ENCODE results near the gene TRNT1. TPM values are rescaled to one million over a fixed set of nuclear protein-coding genes. Genes with fewer than 3 reads are reported as not detected.

Gene TRNT1
- total and polyA plus RNA-seq, 4 donors = 27.0 to 45.2 (median 30.5) TPM

- Histone ChIP-seq H3K4me3 (ENCODE audit: low read depth, low read length) (no peak overlapping the region), H3K27ac (ENCODE audit: low read depth, low read length) (no peak overlapping the region), H3K27me3 (ENCODE audit: control insufficient read depth, insufficient read depth, low read length) (no peaks in the 10 kb centered on the region), H3K9me3 (ENCODE audit: control insufficient read depth, insufficient read depth, low read length) (no peaks in the 10 kb centered on the region), H3K36me3 (ENCODE audit: control insufficient read depth, insufficient read depth, low read length) (peaks cover 10% of the 10 kb centered on the region), H3K4me1 (ENCODE audit: control insufficient read depth, insufficient read depth, low read length) (no peaks in the 10 kb centered on the region)
- 74% methylated on average over 4 of the region's 6 CpGs for WGBS (ENCODE audit: insufficient coverage)
- peak in 1 of 6 donors; percentile 63 for DNase-seq (ENCODE audit: low read depth in 4 of 6, low spot score in 6 of 6)
Measured at GRCh38 chr3:3133500-3133899, 6.8 kb downstream of the TRNT1 start.

- WGBS (ENCODE audit: insufficient coverage) = 95% methylated on average over 3 of the region's 4 CpGs
- no peak overlapping the region for H3K4me3 ChIP-seq (ENCODE audit: low read depth, low read length)
- H3K36me3 ChIP-seq (ENCODE audit: control insufficient read depth, insufficient read depth, low read length) = peaks cover 10% of the 10 kb centered on the region
- no peak for DNase-seq (ENCODE audit: low read depth in 4 of 6, low spot score in 6 of 6)
- no peak overlapping the region for H3K27ac ChIP-seq (ENCODE audit: low read depth, low read length)
- H3K27me3 ChIP-seq (ENCODE audit: control insufficient read depth, insufficient read depth, low read length) = no peaks in the 10 kb centered on the region
- no peaks in the 10 kb centered on the region for H3K9me3 ChIP-seq (ENCODE audit: control insufficient read depth, insufficient read depth, low read length)
- H3K4me1 ChIP-seq (ENCODE audit: control insufficient read depth, insufficient read depth, low read length) = no peaks in the 10 kb centered on the region
Measured at GRCh38 chr3:3134750-3135448, 8.2 kb downstream of the TRNT1 start.

- WGBS (ENCODE audit: insufficient coverage) = 95% methylated on average over 2 of the region's 6 CpGs
- Histone ChIP-seq H3K36me3 (ENCODE audit: control insufficient read depth, insufficient read depth, low read length) (peaks cover 8% of the 10 kb centered on the region), H3K4me3 (ENCODE audit: low read depth, low read length) (no peak overlapping the region), H3K27ac (ENCODE audit: low read depth, low read length) (no peak overlapping the region), H3K9me3 (ENCODE audit: control insufficient read depth, insufficient read depth, low read length) (no peaks in the 10 kb centered on the region), H3K27me3 (ENCODE audit: control insufficient read depth, insufficient read depth, low read length) (no peaks in the 10 kb centered on the region), H3K4me1 (ENCODE audit: control insufficient read depth, insufficient read depth, low read length) (no peaks in the 10 kb centered on the region)
- DNase-seq (ENCODE audit: low read depth in 4 of 6, low spot score in 6 of 6) = no peak
Measured at GRCh38 chr3:3137526-3137925, 10.8 kb downstream of the TRNT1 start.

- H3K36me3 ChIP-seq (ENCODE audit: control insufficient read depth, insufficient read depth, low read length) = peaks cover 15% of the 10 kb centered on the region
- H3K27me3 ChIP-seq (ENCODE audit: control insufficient read depth, insufficient read depth, low read length) = no peaks in the 10 kb centered on the region
- peak overlapping the region; percentile 6 for H3K27ac ChIP-seq (ENCODE audit: low read depth, low read length)
- no peak for DNase-seq (ENCODE audit: low read depth in 4 of 6, low spot score in 6 of 6)
- no peaks in the 10 kb centered on the region for H3K9me3 ChIP-seq (ENCODE audit: control insufficient read depth, insufficient read depth, low read length)
- H3K4me1 ChIP-seq (ENCODE audit: control insufficient read depth, insufficient read depth, low read length) = no peaks in the 10 kb centered on the region
- H3K4me3 ChIP-seq (ENCODE audit: low read depth, low read length) = no peak overlapping the region
Measured at GRCh38 chr3:3141939-3142338, 15.2 kb downstream of the TRNT1 start.

GRCh38 chr3:3145831-3146230 lies 19.1 kb downstream of the TRNT1 start:
- Histone ChIP-seq H3K27me3 (ENCODE audit: control insufficient read depth, insufficient read depth, low read length) (no peaks in the 10 kb centered on the region), H3K9me3 (ENCODE audit: control insufficient read depth, insufficient read depth, low read length) (no peaks in the 10 kb centered on the region), H3K36me3 (ENCODE audit: control insufficient read depth, insufficient read depth, low read length) (peaks cover 8% of the 10 kb centered on the region), H3K27ac (ENCODE audit: low read depth, low read length) (no peak overlapping the region), H3K4me1 (ENCODE audit: control insufficient read depth, insufficient read depth, low read length) (no peaks in the 10 kb centered on the region), H3K4me3 (ENCODE audit: low read depth, low read length) (no peak overlapping the region)
- DNase-seq (ENCODE audit: low read depth in 4 of 6, low spot score in 6 of 6) = no peak
- WGBS (ENCODE audit: insufficient coverage) = 81% methylated on average over 5 of the region's 8 CpGs

- no peaks in the 10 kb centered on the region for H3K9me3 ChIP-seq (ENCODE audit: control insufficient read depth, insufficient read depth, low read length)
- H3K36me3 ChIP-seq (ENCODE audit: control insufficient read depth, insufficient read depth, low read length) = peaks cover 4% of the 10 kb centered on the region
- DNase-seq (ENCODE audit: low read depth in 4 of 6, low spot score in 6 of 6) = no peak
- H3K27me3 ChIP-seq (ENCODE audit: control insufficient read depth, insufficient read depth, low read length) = no peaks in the 10 kb centered on the region
- no CpG with 5 or more reads among the region's 1 CpG for WGBS (ENCODE audit: insufficient coverage)
- H3K4me1 ChIP-seq (ENCODE audit: control insufficient read depth, insufficient read depth, low read length) = no peaks in the 10 kb centered on the region
- H3K4me3 ChIP-seq (ENCODE audit: low read depth, low read length) = no peak overlapping the region
- no peak overlapping the region for H3K27ac ChIP-seq (ENCODE audit: low read depth, low read length)
Measured at GRCh38 chr3:3149560-3149959, 22.8 kb downstream of the TRNT1 start.

GRCh38 chr3:3151513-3151912 lies 24.8 kb downstream of the TRNT1 start:
- no peak overlapping the region for H3K4me3 ChIP-seq (ENCODE audit: low read depth, low read length)
- WGBS (ENCODE audit: insufficient coverage) = no CpG with 5 or more reads among the region's 1 CpG

GRCh38 chr3:3154879-3155610 lies 28.3 kb downstream of the TRNT1 start:
- Histone ChIP-seq H3K4me1 (ENCODE audit: control insufficient read depth, insufficient read depth, low read length) (no peaks in the 10 kb centered on the region), H3K4me3 (ENCODE audit: low read depth, low read length) (no peak overlapping the region), H3K36me3 (ENCODE audit: control insufficient read depth, insufficient read depth, low read length) (peaks cover 7% of the 10 kb centered on the region), H3K27ac (ENCODE audit: low read depth, low read length) (no peak overlapping the region), H3K27me3 (ENCODE audit: control insufficient read depth, insufficient read depth, low read length) (no peaks in the 10 kb centered on the region), H3K9me3 (ENCODE audit: control insufficient read depth, insufficient read depth, low read length) (no peaks in the 10 kb centered on the region)
- WGBS (ENCODE audit: insufficient coverage) = 94% methylated on average over 2 of the region's 5 CpGs
- DNase-seq (ENCODE audit: low read depth in 4 of 6, low spot score in 6 of 6) = no peak

More at GRCh38 chr3:3151513-3151912, 24.8 kb downstream of the TRNT1 start:
- no peaks in the 10 kb centered on the region for H3K9me3 ChIP-seq (ENCODE audit: control insufficient read depth, insufficient read depth, low read length)
- H3K27ac ChIP-seq (ENCODE audit: low read depth, low read length) = no peak overlapping the region
- DNase-seq (ENCODE audit: low read depth in 4 of 6, low spot score in 6 of 6) = no peak
- no peaks in the 10 kb centered on the region for H3K4me1 ChIP-seq (ENCODE audit: control insufficient read depth, insufficient read depth, low read length)
- H3K36me3 ChIP-seq (ENCODE audit: control insufficient read depth, insufficient read depth, low read length) = peaks cover 4% of the 10 kb centered on the region
- H3K27me3 ChIP-seq (ENCODE audit: control insufficient read depth, insufficient read depth, low read length) = no peaks in the 10 kb centered on the region

GRCh38 chr3:3157484-3157883 lies 30.7 kb downstream of the TRNT1 start:
- Histone ChIP-seq H3K4me3 (ENCODE audit: low read depth, low read length) (no peak overlapping the region), H3K27ac (ENCODE audit: low read depth, low read length) (no peak overlapping the region), H3K9me3 (ENCODE audit: control insufficient read depth, insufficient read depth, low read length) (no peaks in the 10 kb centered on the region), H3K27me3 (ENCODE audit: control insufficient read depth, insufficient read depth, low read length) (no peaks in the 10 kb centered on the region), H3K36me3 (ENCODE audit: control insufficient read depth, insufficient read depth, low read length) (peaks cover 7% of the 10 kb centered on the region), H3K4me1 (ENCODE audit: control insufficient read depth, insufficient read depth, low read length) (no peaks in the 10 kb centered on the region)
- 68% methylated on average over 4 of the region's 8 CpGs for WGBS (ENCODE audit: insufficient coverage)
- peak in 1 of 6 donors; percentile 7 for DNase-seq (ENCODE audit: low read depth in 4 of 6, low spot score in 6 of 6)

- WGBS (ENCODE audit: insufficient coverage) = no CpG with 5 or more reads among the region's 2 CpGs
- Histone ChIP-seq H3K9me3 (ENCODE audit: control insufficient read depth, insufficient read depth, low read length) (no peaks in the 10 kb centered on the region), H3K4me3 (ENCODE audit: low read depth, low read length) (no peak overlapping the region), H3K4me1 (ENCODE audit: control insufficient read depth, insufficient read depth, low read length) (no peaks in the 10 kb centered on the region), H3K27me3 (ENCODE audit: control insufficient read depth, insufficient read depth, low read length) (no peaks in the 10 kb centered on the region), H3K36me3 (ENCODE audit: control insufficient read depth, insufficient read depth, low read length) (peaks cover 5% of the 10 kb centered on the region), H3K27ac (ENCODE audit: low read depth, low read length) (no peak overlapping the region)
- no peak for DNase-seq (ENCODE audit: low read depth in 4 of 6, low spot score in 6 of 6)
Measured at GRCh38 chr3:3160826-3161225, 34.1 kb downstream of the TRNT1 start.

All from spinal cord (tissue), 10 donors.